BE2C (cell line): Measurements from ENCODE around the gene PGF.
A peak's percentile ranks its signal among the peaks of the same experiment; 100 is the strongest.

Experiments
- DNase-seq: peaks from one replicate; pipeline ENCODE4 v3.0.0-alpha.2; 2020
- H3K27me3 ChIP-seq: fragments of 250-450 bp; sonication (Bioruptor Pico); 2 replicates; pipeline ENCODE4 v1.5.1; 2020; ENCODE audit warnings: mild to moderate bottlenecking
- H3K36me3 ChIP-seq: fragments of 250-450 bp; sonication (Bioruptor Pico); 2 replicates; pipeline ENCODE4 v1.5.1; 2020; ENCODE audit warnings: mild to moderate bottlenecking
- H3K4me1 ChIP-seq: fragments of 250-450 bp; sonication (Bioruptor Pico); 2 replicates; pipeline ENCODE4 v1.5.1; 2020
- H3K4me3 ChIP-seq: 2 replicates; pipeline ENCODE4 v1.5.1; 2011; ENCODE audit warnings: low read depth, low read length
- H3K9me3 ChIP-seq: fragments of 250-450 bp; sonication (Bioruptor Pico); 2 replicates; pipeline ENCODE4 v1.5.1; 2020
- CTCF ChIP-seq: IDR thresholded peaks from 2 replicates; pipeline ENCODE4 v1.5.1; 2012; ENCODE audit warnings: mild to moderate bottlenecking, low read depth, low read length

PGF gene

GRCh38 chr14:74917646-74918081 lies 37.7 kb downstream of the PGF start:
- H3K4me3 ChIP-seq, result no peak overlapping the region
- no peaks in the 10 kb centered on the region for H3K27me3 ChIP-seq
- H3K9me3 ChIP-seq, result no peaks in the 10 kb centered on the region
- peaks cover 5% of the 10 kb centered on the region; the same call in 1 of the 2 replicates for H3K36me3 ChIP-seq
- no peaks in the 10 kb centered on the region for H3K4me1 ChIP-seq
- TF ChIP-seq CTCF, result no peak
- no peak for DNase-seq

GRCh38 chr14:74917178-74917543 lies 38.2 kb downstream of the PGF start:
- Histone ChIP-seq H3K4me1 (no peaks in the 10 kb centered on the region), H3K36me3 (peaks cover 5% of the 10 kb centered on the region; the same call in 1 of the 2 replicates), H3K4me3 (no peak overlapping the region), H3K9me3 (no peaks in the 10 kb centered on the region), H3K27me3 (no peaks in the 10 kb centered on the region)
- no peak for DNase-seq
- no peak for TF ChIP-seq CTCF

- H3K4me1 ChIP-seq, result no peaks in the 10 kb centered on the region
Measured at GRCh38 chr14:74915826-74916225, 39.6 kb downstream of the PGF start.

GRCh38 chr14:74915426-74915825 lies 40.0 kb downstream of the PGF start:
- no peak for TF ChIP-seq CTCF
- H3K27me3 ChIP-seq, result no peaks in the 10 kb centered on the region
- H3K4me3 ChIP-seq, result no peak overlapping the region
- H3K36me3 ChIP-seq, result peaks cover 5% of the 10 kb centered on the region; the same call in 1 of the 2 replicates
- no peaks in the 10 kb centered on the region for H3K9me3 ChIP-seq
- H3K4me1 ChIP-seq, result no peaks in the 10 kb centered on the region
- no peak for DNase-seq

More at GRCh38 chr14:74915826-74916225, 39.6 kb downstream of the PGF start:
- no peak for TF ChIP-seq CTCF
- DNase-seq, result no peak
- Histone ChIP-seq H3K9me3 (no peaks in the 10 kb centered on the region), H3K27me3 (no peaks in the 10 kb centered on the region), H3K4me3 (no peak overlapping the region), H3K36me3 (peaks cover 5% of the 10 kb centered on the region; the same call in 1 of the 2 replicates)

GRCh38 chr14:74913986-74914573 lies 41.3 kb downstream of the PGF start:
- TF ChIP-seq CTCF, result peak; percentile 88
- Histone ChIP-seq H3K9me3 (no peaks in the 10 kb centered on the region), H3K27me3 (no peaks in the 10 kb centered on the region), H3K36me3 (peaks cover 1% of the 10 kb centered on the region; the same call in 1 of the 2 replicates), H3K4me3 (no peak overlapping the region), H3K4me1 (no peaks in the 10 kb centered on the region)
- peak; percentile 66 for DNase-seq

GRCh38 chr14:74913393-74913910 lies 41.9 kb downstream of the PGF start:
- no peak for TF ChIP-seq CTCF
- Histone ChIP-seq H3K4me3 (no peak overlapping the region), H3K36me3 (no peaks in the 10 kb centered on the region), H3K27me3 (no peaks in the 10 kb centered on the region), H3K9me3 (no peaks in the 10 kb centered on the region), H3K4me1 (no peaks in the 10 kb centered on the region)
- DNase-seq, result no peak
